Osteocyte (in vitro differentiated cells): ENCODE data around the gene FLAD1. TPM values are rescaled to one million over a fixed set of nuclear protein-coding genes. Genes with fewer than 3 reads are reported as not detected.
A peak's percentile ranks its signal among the peaks of the same experiment; 100 is the strongest.

Source experiments
- DNase-seq: peaks from one replicate; pipeline ENCODE4 v3.0.0; 2021; ENCODE audit warnings: mixed read lengths; ENCODE audit not compliant: unreplicated experiment; ENCODE audit errors: extremely low spot score
- H3K27ac Mint-ChIP-seq: one replicate; pipeline ENCODE4 v1.8.0; 2021; ENCODE audit warnings: mild to moderate bottlenecking, mixed read lengths; ENCODE audit not compliant: unreplicated experiment
- H3K27me3 Mint-ChIP-seq: one replicate; pipeline ENCODE4 v1.8.0; 2021; ENCODE audit warnings: mixed read lengths; ENCODE audit not compliant: unreplicated experiment
- H3K36me3 Mint-ChIP-seq: one replicate; pipeline ENCODE4 v1.8.0; 2021; ENCODE audit warnings: mixed read lengths; ENCODE audit not compliant: unreplicated experiment
- H3K4me1 Mint-ChIP-seq: one replicate; pipeline ENCODE4 v1.8.0; 2021; ENCODE audit warnings: mixed read lengths; ENCODE audit not compliant: unreplicated experiment
- H3K4me3 Mint-ChIP-seq: one replicate; pipeline ENCODE4 v1.8.0; 2021; ENCODE audit warnings: mild to moderate bottlenecking, moderate library complexity, mixed read lengths; ENCODE audit not compliant: unreplicated experiment
- H3K9me3 Mint-ChIP-seq: one replicate; pipeline ENCODE4 v1.8.0; 2021; ENCODE audit warnings: mixed read lengths; ENCODE audit not compliant: unreplicated experiment
- total RNA-seq: library from RNA; stranded (reverse); gene quantifications from 2 replicates; pipeline ENCODE4 v1.2.1, GENCODE V29; 2021
- TF ChIP-seq, protein P1 (sequence below): fragments of 200-600 bp; sonication (generic); IDR thresholded peaks from 2 replicates; pipeline ENCODE4 v1.5.0; 2021; ENCODE audit warnings: antibody characterized with exemption, mild to moderate bottlenecking, moderate library complexity

Gene FLAD1
- total RNA-seq, 1 donor from 2014 or later: 31.2 TPM

DNA sequence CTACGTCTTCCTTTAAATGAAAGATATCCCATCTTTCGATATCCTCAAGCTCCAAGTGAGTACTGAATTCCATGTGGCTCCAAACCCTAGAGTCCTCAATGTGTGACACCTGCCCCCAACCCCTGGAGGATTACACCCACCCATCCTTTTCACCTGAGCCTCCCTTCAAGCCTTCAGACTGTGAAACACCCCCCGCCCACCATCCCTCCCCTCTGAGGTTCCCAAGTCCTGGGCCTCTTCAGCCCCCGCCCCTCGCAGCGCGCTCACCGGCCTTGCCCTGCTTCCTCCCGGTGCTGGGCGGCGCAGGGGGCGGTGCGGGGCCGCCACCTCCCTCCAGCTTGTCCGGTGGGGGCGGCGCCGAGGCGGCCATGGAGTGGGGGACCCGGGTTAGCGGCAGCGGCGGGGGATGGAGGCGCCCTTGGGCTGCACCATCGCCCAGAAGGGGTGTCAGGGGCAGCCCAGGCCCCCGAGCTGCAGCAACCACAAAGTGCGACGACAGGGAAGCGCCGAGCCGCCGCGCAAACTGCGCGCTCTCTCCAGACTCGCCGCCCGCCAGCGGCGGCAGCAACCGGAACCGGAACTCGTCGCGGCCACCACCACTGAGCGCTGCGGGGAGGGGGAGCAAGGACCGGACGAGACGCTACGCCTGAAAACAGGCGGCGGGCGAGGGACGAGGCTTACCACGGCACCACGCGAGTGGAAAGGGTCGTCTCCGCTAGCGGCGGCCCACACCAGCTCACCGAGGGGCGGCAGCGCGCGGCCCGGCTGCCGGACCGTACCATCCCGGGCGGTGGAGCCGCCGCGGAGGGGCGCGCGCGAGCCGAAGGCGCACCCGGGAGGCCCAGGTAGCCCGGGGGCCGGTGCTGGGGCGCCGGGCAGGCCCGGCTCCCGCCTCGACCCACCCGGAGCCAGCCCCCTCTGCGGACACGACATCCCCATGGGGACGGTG lies 21.7 kb upstream of the FLAD1 start, which contains the start of gene PYGO2:
Gene PYGO2 (minus strand): TSS at position 576 of the 949 bp plus-strand sequence. CDS start 206 bp downstream, at position 370.
- Mint-ChIP-seq H3K4me1 (peaks cover 40% of the 10 kb centered on the region), H3K27me3 (no peaks in the 10 kb centered on the region)

DNA sequence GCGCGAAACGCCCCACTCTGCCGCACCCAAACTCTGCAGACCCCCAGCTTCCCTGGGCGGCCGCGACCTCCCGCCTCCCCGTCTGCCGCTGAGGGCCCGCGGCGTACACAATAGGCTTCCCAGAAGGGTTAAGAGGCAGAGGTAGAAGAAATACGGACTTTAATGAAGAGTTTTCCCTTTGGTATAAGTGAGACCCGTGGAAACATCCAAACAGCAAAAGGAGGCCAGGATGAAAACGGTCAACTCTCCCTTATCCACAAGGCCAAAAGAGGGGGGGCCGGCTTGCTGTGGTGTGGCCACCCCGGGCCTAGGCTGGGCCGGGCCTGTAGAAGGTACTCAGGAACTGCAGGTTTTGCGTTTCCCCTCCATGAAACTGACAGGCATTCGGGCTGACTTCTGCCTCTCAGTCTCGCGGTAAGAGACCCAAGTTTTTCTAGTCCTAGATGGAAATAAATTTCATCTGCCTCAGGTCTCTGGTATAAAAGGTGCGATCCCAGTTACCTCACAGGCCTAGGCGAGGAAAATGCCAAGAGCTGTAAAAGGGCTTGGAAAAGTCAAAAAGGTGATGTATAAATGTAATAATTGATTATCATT lies 20.9 kb upstream of the FLAD1 start:
- Mint-ChIP-seq H3K27ac (peak overlapping the region; percentile 91), H3K9me3 (no peaks in the 10 kb centered on the region), H3K27me3 (no peaks in the 10 kb centered on the region), H3K4me3 (peak overlapping the region; percentile 80), H3K36me3 (peaks cover 20% of the 10 kb centered on the region), H3K4me1 (peaks cover 32% of the 10 kb centered on the region)
- DNase-seq: no peak
- TF ChIP-seq, protein P1, sequence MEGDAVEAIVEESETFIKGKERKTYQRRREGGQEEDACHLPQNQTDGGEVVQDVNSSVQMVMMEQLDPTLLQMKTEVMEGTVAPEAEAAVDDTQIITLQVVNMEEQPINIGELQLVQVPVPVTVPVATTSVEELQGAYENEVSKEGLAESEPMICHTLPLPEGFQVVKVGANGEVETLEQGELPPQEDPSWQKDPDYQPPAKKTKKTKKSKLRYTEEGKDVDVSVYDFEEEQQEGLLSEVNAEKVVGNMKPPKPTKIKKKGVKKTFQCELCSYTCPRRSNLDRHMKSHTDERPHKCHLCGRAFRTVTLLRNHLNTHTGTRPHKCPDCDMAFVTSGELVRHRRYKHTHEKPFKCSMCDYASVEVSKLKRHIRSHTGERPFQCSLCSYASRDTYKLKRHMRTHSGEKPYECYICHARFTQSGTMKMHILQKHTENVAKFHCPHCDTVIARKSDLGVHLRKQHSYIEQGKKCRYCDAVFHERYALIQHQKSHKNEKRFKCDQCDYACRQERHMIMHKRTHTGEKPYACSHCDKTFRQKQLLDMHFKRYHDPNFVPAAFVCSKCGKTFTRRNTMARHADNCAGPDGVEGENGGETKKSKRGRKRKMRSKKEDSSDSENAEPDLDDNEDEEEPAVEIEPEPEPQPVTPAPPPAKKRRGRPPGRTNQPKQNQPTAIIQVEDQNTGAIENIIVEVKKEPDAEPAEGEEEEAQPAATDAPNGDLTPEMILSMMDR: no peak

More for the DNA sequence above, 21.7 kb upstream of the FLAD1 start, which contains the start of gene PYGO2:
- Mint-ChIP-seq H3K27ac (peak within 1 kb of the TSS; percentile 91), H3K4me3 (peak within 1 kb of the TSS; percentile 84), H3K9me3 (no peaks in the 10 kb centered on the region), H3K36me3 (peaks cover 16% of the 10 kb centered on the region)
- TF ChIP-seq, protein P1: peak; percentile 77
- DNase-seq: peak; percentile 93

DNA sequence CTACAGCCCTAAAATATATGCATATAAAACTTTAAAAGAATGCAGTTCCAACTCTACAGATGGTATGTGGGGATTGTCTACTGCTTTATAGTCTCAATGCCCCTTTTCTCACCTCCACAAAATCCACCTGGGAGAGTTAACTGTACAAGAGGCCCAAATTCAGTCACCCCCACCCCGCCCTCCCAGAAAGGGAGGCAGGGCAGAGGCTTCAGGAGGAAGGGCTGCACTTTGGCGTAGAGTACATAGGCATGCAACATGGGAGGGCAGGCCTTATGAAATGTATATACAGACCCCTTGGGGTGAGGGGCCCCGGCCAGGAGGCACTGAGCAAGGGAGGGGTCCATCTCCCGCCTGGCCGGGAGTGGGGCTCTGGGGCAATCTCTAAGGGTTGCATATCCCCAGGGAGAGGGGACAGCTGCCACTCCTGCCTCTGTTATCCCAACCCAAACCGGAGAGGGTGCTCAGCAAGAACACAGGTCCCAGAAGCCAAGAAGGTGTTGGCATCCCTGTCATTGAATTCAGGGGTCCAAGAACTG lies 20.3 kb upstream of the FLAD1 start:
- TF ChIP-seq, protein P1: no peak
- Mint-ChIP-seq H3K9me3 (no peaks in the 10 kb centered on the region), H3K27ac (peak overlapping the region; percentile 91), H3K4me1 (peaks cover 31% of the 10 kb centered on the region), H3K36me3 (peaks cover 21% of the 10 kb centered on the region), H3K4me3 (peak overlapping the region; percentile 80), H3K27me3 (no peaks in the 10 kb centered on the region)
- no peak for DNase-seq

DNA sequence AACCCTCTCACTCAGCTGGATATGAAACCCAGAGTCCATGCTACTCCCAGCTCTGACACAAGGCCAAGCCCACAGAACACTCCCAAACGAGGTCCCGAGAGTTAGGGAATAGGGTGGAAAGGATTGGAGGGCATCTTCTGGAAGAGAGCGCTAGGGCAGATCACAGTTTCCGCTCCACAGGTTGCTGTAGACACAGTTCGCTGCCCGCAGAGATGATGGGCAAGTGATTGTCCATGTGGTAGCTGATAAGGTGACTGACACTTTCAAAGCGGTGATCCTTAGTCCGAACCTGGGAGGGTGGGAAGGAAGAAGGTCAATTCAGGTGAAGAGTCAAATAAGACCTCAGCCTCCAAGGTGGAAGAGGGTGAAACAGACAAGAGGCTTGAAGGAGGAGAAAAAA lies 19.5 kb upstream of the FLAD1 start:
- peaks cover 21% of the 10 kb centered on the region for H3K36me3 Mint-ChIP-seq
- peaks cover 38% of the 10 kb centered on the region for H3K4me1 Mint-ChIP-seq
- TF ChIP-seq, protein P1: no peak
- no peaks in the 10 kb centered on the region for H3K9me3 Mint-ChIP-seq
- no peaks in the 10 kb centered on the region for H3K27me3 Mint-ChIP-seq
- peak overlapping the region; percentile 36 for H3K27ac Mint-ChIP-seq
- no peak for DNase-seq
- no peak overlapping the region for H3K4me3 Mint-ChIP-seq
